HFF-Myc (cell line): ENCODE data around the gene FBLIM1.

Experiments used
- DNase-seq: peaks from one replicate; pipeline ENCODE4 v3.0.0-alpha.2; 2011; ENCODE audit warnings: low read depth; ENCODE audit errors: extremely low read depth
- H3K4me3 ChIP-seq: replicated peaks from 2 replicates; pipeline ENCODE4 v1.5.1; 2011; ENCODE audit warnings: low read depth, mild to moderate bottlenecking, control low read depth, low read length
- TF ChIP-seq, protein P1 (sequence below): IDR thresholded peaks from 2 replicates; pipeline ENCODE4 v1.5.1; 2012; ENCODE audit warnings: mild to moderate bottlenecking, low read depth, low read length, control low read depth; ENCODE audit errors: missing control alignments

The FBLIM1 gene

DNA sequence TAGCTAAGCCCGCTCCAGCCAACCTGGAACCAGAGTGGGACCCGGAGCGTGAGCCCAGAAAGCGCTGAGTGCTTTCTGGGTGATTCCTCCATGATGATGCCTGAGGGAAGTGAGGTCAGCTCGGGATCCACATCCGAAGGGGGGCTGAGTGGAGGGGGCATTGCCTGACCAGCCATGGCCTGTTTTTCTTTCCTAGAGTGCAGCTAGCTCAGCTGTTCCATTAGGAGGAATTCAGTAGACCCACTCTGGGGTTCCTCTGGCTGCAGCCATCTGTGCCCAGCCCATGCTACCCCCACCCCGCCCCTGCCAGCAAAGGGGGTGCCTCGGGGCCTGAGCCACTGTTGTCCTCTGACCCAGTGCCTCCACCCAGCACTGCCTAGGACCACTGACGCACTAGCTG lies 32.1 kb upstream of the FBLIM1 start:
- H3K4me3 ChIP-seq = no peak overlapping the region
- TF ChIP-seq, protein P1, sequence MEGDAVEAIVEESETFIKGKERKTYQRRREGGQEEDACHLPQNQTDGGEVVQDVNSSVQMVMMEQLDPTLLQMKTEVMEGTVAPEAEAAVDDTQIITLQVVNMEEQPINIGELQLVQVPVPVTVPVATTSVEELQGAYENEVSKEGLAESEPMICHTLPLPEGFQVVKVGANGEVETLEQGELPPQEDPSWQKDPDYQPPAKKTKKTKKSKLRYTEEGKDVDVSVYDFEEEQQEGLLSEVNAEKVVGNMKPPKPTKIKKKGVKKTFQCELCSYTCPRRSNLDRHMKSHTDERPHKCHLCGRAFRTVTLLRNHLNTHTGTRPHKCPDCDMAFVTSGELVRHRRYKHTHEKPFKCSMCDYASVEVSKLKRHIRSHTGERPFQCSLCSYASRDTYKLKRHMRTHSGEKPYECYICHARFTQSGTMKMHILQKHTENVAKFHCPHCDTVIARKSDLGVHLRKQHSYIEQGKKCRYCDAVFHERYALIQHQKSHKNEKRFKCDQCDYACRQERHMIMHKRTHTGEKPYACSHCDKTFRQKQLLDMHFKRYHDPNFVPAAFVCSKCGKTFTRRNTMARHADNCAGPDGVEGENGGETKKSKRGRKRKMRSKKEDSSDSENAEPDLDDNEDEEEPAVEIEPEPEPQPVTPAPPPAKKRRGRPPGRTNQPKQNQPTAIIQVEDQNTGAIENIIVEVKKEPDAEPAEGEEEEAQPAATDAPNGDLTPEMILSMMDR = no peak
- no peak for DNase-seq

DNA sequence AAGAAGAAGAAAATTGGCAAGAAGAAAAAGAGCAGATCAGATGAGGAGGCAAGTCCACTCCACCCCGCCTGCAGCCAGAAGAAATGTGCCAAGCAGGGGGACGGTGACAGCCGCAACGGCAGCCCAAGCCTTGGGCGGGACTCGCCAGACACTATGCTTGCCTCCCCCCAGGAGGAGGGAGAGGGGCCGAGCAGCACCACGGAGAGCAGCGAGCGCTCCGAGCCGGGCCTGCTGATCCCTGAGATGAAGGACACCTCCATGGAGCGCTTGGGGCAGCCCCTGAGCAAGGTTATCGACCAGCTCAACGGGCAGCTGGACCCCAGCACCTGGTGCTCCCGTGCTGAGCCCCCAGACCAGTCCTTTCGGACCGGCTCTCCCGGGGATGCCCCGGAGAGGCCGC lies 31.6 kb upstream of the FBLIM1 start:
- DNase-seq = no peak
- TF ChIP-seq, protein P1 = no peak
- H3K4me3 ChIP-seq = no peak overlapping the region

- DNase-seq = no peak
- TF ChIP-seq, protein P1 = no peak
- no peak overlapping the region for H3K4me3 ChIP-seq
Measured at GRCh38 chr1:15727424-15727823, 31.2 kb upstream of the FBLIM1 start.

GRCh38 chr1:15727866-15728534 lies 30.6 kb upstream of the FBLIM1 start:
- TF ChIP-seq, protein P1 = no peak
- no peak for DNase-seq
- H3K4me3 ChIP-seq = no peak overlapping the region

DNA sequence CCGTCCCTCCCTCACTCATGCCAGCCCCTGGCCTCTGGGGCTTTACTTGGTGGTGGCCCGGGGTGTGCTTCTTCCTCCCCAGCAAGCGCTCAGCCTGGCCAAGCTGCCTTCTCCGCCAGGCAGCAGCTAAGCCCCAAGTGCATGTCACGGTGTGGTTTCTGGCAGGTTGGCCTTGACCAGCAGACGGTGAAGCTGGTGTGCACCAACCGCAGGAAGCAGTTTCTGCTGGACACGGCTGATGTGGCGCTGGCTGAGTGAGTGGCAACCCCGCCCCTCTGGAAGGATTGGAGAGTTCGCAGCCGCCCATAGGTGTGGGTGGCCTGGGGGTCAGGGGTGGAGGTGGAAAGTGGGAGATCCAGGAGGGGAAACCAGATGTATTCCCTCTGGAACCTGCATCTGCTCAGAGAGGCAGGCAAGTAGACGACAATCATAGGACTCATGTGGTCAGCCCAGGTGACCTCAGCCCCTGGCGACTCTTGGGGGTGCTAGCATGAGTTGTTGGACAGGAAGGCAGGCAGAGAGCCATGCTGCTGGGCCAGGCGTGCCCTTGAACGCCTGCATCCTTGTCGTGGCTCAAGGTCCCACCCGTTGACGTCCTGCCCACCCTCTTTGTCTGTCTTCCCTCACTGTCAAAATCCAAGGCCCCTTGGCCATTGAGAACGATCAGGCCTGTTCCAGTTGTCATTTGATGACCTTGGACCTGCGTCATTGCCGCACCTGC lies 29.5 kb upstream of the FBLIM1 start:
- no peak for DNase-seq
- no peak overlapping the region for H3K4me3 ChIP-seq
- TF ChIP-seq, protein P1 = no peak

DNA sequence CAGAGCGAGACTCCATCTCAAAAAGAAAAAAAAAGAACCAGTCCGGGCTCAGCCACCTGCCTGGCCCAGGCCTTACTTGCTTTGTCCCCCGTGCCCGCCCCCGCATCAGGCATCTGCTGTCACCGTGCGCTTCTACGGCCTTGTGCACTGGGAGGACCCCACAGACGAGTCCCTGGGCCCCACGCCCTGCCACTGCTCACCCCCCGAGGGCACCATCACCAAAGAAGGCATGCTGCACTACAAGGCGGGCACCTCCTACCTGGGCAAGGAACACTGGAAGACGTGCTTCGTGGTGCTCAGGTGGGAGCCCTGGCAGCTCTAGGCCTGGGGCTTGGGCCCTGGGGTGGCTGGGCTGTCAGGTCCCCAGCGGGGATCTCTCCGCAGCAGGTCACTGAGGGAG lies 28.2 kb upstream of the FBLIM1 start:
- TF ChIP-seq, protein P1 = no peak
- no peak for DNase-seq
- no peak overlapping the region for H3K4me3 ChIP-seq
